Superior temporal gyrus (tissue), 1 donor: ENCODE measurements around the gene MPP1.

Source experiments
- DNase-seq: peaks from one replicate; pipeline ENCODE4 v3.0.0-alpha.2; 2016; ENCODE audit errors: extremely low spot score

MPP1 gene

DNA sequence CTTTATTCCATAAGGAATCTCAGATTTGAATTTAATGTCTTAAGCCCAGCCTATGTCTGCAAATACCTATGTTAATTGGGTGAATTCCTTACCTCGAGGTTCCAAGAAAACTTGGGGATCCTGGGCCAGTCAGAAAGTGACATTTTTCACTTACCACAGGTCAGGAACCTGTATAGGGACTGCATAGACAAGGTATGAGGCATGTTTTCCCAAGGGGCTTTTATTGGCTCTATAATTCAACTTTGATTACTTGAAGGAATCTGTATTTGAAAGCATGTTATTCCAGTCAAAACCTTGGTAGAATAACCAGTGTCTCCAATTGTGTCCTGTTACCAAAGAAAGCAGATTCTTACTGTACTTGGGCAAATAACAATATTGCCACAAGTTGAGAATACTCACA lies 8.5 kb upstream of the MPP1 start:
- no peak for DNase-seq

DNA sequence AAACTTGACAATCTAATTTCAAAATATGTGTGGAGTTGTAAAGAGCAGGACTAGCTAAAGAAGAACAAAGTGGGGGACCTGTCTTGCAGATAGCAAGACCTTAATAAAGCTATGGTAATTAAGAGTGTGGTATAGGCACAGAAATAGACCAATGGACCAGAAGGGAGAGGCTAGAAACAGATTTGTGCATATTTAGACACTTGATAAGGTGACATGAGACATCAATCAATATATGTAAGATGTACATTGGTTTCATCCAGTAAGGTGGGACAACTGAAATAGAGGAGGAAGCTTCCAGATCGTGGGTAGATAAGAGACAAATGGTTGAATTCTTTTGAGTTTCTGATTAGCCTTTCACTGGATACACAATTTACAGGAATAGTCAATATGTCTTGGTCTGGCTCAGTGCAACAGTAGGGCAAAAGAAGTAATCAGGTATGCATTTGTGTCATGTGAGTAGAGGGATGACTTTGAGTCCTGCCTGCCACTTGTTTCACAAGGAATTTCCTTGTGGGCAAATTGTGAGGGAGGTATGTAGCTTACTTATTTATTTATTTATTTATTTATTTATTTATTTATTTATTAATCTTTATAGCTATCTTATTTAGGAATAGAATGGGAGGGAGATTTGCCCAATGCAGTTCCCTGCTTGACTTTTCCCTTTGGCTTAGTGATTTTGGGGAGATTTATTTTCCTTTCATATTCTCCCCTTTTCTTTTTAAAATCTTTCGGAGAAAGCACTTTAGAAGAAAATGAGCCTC lies 7.2 kb upstream of the MPP1 start:
- DNase-seq = no peak

DNA sequence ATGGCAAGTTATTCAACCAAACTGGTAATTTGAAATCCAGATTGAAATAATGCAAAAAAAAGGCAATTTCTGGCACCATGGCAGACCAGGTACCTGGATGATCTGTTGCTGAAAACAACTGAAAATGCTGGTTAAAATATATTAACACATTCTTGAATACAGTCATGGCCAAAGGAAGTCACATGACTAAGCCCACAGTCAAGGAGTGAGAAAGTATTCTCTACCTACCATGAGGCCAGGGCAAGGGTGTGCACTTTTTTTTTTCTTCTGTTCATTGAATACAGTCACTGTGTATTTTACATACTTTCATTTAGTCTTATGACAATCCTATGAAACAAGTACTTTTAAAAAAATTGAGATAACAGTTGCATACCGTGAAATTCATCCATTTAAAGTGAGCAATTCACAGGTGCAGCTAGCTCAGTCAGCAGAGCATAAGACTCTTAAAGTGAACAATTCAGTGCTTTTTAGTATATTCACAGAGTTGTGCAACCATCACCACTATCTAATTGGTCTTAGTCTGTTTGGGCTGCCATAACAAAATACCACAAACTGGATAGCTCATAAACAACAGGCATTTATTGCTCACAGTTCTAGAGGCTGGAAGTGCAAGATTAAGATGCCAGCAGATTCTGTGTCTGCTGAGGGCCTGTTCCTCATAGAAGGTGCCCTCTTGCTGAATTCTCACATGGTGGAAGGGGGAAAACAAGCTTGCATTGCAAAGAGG lies 4.8 kb upstream of the MPP1 start:
- DNase-seq = no peak

DNA sequence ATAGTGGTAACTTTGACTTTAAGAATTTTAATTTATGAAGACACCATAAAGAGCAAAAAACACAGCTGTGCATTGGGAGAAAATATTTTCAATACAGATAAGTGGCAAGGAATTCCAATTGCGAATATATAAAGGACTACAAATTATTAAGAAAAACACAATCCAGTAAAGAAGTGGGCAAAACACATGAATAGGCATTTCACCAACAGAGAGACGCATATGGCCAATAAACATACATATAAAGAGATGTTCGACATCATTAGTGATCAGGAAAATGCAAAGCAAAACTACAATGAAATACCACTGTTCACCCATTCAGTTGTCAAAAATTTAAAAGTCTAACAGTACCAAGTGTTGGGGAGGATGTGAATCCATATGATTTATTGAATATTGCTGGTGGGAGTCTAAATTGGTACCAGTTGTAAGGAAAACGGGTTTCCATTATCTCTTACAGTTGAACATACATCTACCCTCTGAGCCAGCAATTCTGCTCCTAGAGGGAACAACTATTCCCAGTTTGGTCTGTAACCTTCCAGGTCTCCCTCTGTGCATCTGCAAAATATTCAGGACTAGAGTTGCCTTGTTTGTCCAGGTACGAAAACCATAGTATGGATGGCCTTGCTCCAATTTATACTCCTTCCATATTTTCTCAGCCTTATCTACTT lies 1.7 kb upstream of the MPP1 start:
- no peak for DNase-seq

DNA sequence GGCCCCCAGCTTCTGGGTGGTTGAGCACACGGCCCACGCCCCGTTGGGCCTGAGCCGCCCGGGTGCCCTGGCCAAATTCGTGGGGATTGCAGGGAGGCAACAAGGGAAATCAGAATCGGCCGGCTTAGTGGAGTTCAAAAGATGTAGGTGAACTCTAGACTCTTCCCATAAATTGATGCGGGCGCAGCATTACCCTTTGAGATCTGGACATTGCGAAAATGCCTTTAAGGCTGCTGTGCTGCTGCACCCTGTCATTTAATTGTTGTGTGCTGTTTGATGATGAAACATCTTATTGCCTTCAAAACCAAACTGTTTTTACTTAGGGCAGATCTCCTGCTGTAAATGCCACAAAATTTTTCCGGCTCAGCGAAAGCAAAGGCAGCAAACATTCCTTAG lies 409 bp upstream of the MPP1 start:
- DNase-seq = peak; percentile 15

DNA sequence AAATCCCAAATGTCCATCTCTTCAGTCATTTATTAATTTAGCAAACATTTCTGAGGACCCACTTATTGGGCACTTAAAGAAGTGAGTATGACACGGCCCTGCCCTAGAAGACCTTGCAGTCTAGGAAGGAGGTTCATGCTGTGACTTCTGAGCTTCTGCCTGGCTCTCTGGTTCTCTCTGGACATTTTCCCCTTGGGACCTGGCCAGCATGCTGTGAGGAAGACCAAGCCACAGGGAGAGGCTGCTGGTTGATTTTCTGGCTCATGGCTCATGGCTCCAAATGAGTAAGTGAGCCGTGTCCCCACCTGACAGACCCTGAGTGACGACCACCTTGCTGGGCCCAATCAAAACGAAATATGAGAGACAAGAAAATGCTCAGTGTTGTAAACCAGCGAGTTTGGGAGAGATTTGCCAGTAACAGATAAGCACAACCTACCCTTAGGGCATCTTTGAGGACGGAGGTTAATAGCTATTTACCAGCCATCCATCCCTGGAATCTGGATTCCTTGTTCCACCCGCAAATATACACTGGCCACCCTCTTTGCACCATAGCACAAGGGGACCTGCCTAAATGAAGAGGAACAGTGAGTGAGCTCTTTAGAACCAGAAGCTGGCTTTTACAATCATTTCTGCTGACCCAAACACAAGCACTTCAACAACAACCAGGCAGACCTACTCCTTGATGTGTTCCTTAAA lies 876 bp downstream of the MPP1 start:
- DNase-seq = peak; percentile 8

DNA sequence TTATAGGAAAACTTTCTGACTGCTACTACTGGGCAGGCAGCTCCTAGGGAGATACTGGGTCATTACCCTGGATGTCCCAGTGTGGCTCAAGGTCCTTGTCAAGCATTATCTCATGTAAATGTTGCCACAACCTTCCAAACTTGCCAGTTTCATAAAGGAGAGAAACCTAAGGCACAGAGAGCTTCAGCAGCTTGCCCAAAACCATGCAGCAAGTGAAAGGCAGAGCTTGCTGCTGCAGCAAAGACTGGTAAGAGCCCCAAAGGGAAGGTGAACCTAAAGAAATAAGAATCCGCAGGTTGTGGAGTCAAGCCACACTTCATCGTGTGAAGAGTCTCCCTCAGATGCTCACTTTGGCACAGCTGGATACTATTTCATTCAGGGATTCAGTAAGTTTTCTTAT lies 2.3 kb downstream of the MPP1 start:
- no peak for DNase-seq

DNA sequence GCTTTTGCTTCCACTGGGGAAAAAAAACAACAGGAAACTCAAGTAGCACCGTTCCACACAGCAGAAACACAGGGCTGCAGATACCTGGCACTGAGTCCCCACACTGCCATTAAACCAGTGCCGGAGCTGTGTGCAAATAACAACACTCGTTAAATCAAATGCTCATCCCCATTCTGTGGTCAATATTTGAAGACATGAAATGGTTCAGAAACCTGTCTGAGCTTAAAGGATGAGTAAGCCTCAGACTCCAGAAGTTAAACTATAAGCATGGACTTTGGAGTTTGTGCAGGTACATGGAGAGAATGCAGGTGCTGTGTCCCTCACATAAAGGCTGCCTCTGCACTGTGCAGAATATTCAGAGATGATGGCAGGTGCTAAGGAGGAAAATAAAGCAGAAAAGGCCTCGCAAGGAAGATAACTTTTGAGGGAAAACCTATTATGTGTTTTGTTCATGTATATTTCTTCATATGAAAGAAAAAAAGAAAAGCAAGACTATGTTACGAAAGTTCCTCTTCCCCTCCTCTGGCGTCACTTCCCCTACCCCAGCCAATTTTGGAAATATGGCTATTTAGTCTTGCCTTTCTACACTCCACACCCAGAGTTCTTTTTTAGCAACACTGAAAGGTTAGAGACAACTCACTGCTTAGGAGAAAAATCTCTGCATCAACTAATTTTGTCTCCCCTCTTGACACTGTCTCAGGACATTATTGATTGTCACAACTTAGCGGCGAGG lies 4.6 kb downstream of the MPP1 start:
- no peak for DNase-seq

DNA sequence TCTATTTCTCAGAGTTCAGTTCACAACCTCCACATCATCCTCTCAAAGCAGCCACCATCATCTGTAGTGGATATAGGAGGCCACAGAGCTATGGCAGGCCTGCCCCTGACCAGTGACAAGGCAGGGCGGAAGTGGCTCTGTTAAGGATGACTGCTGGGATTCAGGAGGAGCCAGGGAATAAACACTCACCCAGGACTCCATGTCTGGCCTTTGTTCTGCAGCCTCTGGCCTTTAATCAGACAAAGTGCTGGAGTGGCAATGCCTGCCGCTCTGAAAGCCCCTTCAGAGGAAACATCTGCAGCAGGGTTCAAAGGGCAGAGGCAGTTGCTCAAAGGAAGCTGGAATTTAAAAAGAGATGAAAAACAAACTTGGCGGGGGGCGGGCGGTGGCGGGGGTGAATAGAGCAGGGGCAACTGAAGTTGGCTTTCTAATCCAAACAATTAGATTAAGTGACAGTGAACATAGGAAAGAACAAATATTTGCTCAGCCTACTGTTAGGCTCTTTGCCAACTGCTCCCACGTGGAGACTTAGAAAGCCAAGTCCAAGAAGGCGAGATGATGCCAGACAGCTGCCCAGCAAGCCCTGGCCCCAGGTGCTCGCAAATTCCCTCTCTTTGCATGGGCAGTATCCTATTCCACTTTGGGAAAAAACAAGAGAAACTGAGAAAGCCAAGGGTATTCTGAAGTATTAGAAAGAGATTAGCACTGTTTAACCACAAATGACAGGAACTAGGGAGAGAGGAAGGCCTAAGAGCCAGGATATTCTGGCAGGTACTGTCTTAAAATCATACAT lies 5.5 kb downstream of the MPP1 start:
- no peak for DNase-seq

DNA sequence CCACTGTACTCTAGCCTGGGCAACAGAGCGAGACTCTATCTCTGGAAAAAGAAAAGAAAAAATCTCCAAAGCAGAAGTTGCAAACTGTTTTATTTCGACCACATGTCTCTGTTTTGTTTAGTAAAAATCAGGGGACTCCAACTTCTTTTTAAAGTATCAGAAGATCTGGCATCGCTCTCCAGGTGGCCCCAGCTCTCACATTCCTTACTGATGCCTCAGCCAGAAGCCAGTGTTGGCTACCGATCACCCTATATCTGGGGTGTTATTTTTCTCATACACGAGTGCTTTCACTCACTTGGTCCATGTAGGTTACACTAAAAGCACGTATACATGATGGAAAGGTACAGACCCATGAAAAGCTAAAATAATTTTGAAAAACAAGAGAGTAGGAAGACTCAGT lies 8.3 kb downstream of the MPP1 start:
- DNase-seq = no peak

DNA sequence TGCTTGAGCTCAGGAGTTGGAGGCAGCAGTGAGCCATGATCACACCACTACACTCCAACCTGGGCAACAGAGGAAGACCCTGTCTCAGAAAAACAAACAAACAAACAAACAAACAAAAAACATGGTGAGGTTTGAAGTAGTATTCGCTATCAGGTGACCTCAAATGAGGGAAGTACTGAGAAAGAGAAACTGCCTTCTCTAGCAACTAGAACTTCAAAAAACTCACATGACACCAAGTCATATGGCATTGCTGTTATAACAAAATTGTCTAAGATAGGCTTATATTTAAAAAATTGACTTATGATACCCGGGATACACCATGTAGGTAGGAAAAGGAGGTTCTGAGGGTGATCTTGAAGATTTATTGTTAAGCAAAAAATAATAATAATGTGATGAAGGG lies 10.3 kb downstream of the MPP1 start:
- no peak for DNase-seq

DNA sequence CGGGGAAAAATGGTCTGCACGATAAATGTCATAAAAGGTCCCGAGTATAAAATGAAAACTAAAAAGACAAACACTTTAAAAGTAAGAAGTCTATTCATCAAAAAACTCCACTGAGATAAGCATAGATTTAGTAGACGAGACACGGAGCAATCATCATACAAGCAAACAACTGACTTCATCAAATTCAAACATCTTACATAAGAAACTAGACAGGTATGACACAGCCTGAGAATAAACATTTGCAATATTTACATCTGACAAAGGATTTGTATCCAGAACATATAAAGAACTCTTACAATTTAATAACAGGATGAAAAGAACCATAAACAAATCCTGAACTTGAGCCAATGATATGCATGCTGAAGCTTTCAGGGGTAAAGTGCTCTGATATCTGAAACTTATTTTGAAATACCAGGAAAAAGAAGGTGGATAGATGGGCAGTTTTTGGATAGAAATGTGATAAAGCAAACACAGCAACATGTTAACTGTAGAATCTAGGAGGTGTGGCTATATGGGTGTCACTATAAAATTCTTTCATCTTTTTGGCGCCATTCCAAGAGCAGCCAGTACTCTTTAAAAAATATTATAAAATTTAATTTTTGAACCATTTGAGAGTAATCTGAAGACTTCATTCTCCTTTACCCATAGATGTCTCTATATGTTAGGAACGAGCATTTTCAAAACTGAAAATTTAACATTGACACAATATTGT lies 12.0 kb downstream of the MPP1 start:
- no peak for DNase-seq

DNA sequence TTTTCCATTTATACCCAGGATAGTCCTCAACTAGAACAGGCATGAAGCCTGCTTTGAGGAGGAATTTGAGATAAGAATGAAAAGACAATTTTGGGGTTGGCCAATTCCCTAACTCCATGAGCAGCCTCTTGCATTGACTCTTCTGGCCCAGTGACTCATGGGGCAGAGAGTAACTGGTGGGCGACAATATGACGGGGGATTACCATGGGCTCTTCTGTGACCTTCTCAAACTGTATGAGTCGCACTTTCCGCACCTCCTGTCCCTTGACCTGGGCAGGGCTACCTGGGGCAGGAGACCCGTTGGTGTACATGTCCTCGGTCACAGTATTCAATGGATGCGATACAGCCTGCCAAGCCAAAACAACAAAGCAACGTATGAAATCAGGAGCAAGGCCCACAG lies 13.3 kb downstream of the MPP1 start:
- DNase-seq = no peak

DNA sequence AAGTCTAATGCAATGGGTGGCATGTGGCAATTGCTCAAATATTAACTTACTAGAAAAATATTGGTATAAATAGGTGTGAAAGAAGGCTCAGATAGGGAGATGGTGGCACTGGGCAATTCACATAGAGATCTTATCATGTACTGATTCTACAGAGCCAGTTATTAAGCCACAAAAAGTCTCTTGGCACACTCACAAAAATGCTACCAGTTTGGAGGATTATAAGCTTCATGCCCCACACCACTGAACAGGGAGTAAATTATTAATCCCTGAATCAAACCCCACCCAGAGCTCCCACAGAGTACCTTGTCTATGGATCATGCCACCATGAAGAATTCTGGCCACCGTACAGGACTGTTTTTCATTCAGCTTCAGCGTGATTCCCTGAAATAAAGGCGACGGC lies 13.8 kb downstream of the MPP1 start:
- DNase-seq = no peak

DNA sequence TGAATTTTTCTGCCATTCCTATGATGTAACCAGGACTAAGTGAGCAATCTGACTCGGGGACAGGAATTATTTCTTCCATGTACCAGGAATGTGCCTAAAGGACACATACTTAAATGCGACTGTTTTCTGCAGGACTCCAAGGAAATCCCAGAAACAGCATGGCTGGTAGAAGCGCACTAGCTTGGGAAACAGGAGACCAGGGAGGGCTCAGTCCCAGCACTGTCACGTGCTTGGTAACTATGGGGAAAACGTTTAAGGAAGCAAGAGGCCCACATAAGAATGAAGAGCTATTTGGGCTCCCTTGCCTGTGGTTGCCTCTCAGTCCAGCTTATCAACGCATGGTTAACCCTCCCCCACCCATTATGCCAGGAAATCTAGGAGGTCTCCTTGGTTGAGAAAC lies 19.6 kb downstream of the MPP1 start:
- DNase-seq = no peak

DNA sequence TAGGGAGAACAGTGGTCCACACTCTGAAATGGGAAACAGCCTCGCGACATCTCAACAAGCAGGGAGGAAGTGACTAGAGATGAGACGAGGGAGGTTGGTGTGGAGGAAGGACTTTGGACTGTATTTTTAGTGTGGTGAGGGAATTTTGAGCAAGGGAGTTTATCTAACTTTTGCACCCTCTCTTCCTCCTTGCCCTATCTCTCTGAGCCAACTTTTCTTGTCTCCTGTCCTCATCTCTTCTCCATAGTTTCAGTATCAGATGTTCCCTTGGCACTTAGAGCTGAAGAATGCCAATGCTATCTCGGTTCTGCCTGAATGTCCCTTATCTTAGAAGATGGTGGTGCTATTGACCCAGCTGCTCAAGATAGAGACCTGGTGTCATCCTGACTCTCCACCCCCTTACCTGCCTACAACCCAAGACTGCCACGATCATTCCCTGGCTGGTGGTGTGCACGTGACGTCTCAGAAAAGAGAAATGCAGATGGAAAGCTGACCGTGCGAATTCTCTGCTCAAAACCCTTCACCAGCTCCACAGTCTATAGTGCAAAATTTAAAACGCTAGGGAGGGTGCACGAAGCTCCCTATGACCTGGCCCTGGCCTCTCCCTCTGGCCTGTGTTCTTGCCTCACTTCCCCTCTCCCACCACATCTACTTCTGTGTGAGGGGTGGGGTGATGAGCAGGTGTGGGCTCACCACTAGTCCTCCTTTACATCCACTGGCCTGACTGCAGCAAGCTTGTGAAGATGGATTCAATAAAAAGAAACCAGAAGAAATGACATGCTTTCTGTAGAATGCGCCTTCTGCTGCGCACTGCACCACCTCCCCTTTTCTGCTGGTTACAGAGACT lies 20.9 kb downstream of the MPP1 start:
- no peak for DNase-seq

DNA sequence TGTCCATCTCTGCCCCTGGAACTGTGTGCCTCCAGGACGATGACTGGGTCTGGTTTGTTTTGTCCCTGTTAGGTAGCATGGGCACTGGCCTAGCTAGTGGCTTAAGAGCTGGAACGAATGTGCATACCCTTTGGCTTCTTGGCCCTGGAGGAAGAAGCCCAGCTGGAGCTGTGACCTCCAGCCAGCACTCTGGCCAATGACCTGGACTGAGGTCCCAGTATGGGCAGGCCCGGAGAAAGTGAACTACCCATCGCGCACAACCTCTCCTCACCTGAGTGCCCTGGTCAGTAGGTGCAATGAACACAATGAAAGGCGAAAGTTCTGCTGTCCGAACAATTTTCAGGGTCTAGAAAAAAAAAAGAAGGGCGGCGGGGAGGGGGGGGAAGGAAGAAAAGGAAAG lies 24.3 kb downstream of the MPP1 start:
- no peak for DNase-seq

DNA sequence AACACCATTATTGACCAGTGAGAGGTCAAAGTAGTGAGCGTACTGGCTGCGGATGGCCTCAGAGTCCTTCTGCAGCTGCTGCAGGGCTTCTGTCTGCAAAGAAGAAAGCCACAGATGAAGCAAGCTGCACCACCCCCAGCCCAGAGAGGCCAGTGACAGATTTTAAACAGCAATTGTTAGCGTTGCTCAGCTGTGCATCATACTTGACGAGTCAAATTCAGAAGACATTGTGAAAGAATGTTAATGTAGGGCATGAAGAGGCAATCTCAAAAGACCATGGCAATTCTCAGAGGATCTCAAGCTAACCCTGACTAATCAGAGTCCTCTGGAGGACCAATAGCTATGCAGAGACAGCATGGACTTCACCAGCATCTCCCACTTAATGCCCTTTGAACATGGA lies 26.0 kb downstream of the MPP1 start:
- DNase-seq = no peak

DNA sequence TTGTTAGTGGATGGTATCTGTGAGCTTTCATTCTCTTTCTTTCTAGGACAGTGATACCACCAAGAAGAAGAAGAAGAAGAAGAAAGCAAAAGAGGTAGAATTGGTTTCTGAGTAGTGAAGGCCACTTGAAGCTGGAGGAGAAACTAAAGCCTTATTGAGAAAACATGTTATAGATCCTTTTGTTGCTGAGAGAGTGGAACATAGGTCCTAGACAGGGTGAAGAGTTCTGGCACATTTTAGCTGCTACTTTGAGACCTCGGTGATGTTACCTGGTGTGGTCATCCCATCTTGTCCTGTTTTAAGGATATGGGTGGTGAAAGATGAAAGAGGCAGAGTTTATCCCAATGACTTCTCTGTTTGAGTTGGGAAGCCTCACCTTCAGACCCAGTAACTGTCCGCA lies 28.5 kb downstream of the MPP1 start:
- no peak for DNase-seq
